Measurements from ENCODE around the gene SERTAD2.

The SERTAD2 gene

DNA sequence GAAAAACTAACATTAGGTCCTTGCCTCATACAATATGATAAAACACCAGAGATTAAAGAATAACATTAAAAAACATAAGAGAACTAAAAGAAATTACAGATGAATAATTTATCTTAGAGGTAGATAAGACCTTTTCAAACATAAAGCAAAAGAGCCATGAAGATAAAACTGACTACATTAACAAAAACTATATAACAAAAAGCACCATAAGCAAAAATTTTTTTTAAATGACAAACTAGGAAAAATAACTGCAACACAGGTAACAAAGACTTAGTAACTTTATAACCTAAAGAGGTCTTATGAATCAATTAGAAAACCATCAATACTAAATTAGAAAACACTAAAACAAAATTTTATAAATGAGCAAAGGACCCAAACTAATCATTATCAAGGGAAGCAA, 16.3 kb upstream of the SERTAD2 start:
- no peak for DNase-seq

DNA sequence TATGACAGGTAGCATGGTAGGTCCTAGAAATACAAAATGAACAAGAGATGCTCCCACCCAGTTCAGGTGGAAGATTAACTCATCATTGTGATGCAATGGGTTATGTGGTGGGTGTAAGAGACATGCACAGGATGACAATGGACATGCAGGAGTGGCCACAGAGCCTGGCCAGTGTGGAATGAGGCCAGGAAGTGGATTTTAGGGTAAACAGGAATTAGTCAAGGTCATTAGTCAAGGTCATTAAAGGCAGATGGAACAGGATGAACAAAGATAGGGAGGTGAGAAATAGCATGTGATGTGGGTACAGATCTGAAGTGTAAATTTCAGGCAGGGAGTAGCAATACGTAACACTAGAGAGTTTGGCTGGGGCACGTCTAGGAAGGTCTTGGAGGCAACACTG, 15.6 kb upstream of the SERTAD2 start:
- no peak for DNase-seq

DNA sequence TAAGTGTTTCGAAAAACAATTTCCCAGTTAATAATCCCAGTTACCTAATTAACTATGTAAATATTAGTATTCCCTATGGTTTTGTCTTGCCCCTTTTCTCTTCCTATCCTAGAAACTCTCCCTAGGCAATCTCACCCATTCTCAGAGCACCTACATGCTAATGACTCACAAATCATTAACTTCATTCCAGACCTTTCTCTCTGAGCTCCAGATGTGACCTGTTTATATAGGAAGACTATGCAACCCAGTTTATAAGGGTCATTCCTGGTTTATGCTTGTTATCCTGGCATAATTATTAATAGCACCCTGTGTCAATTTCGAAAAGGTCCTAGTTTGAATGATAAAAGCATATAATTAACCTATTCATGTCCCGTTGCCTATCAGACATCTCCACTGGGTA, 14.8 kb upstream of the SERTAD2 start:
- no peak for DNase-seq

DNA sequence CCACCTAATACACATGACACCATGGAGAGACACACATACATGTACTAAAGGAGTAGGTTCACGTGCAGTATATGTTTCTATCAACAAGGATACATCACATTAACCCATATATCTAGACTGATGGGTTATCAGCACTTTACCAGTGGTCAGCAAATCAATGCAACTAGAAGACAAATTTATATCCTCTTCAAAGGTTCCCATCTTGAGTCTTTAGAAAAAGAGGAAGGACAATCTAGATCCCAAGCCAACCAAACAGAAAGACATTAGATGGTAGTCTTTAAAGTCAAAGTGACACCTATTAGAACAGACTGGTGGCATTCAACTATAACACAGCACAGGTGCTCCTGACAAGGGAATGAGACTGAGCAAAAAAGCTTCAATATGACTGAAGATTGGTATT, 13.8 kb upstream of the SERTAD2 start:
- DNase-seq: no peak

DNA sequence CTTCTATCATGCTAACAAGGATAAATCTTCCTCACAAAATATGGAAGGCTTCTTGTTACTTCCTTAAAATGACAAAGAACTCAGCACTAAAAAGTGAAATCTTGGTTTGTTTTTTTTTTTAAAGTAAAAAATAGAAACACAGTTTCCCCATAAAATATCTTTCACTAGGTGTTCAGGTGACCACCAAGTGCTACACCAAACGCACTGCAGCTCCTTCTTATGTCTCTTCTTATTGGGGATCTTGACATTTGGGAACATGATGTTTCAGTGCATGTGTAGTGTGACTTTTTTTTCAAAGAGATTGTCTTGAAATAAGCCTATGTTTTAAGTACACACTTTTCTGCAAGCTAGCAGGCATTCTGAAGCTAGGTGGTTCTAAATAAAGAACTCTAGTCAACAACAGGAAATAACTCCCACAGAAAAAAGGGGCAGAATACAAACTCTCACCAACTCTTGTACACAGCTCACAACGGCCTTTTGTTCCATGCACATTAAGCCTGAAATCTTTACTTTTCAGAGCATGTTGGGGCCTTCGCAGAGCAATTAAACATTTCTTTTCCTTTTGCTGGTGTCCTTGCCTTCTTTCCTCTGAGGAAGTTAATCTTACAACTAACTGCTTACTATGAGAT, 13.2 kb upstream of the SERTAD2 start:
- no peak for DNase-seq

DNA sequence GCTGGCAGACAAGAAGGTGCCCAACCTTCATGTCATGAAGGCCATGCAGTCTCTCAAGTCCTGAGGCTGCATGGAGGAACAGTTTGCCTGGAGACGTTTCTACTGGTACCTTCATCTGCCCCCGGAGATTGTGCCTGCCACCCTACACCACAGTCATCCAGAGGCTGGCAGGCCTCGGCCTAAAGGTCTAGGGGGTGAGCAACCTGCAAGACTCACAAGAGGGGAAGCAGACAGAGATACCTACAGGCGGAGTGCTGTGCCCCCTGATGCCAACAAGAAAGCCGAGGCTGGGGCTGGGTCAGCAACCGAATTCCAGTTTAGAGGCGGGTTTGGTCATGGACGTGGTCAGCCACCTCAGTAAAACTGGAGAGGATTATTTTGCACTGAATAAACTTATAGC, 12.0 kb upstream of the SERTAD2 start:
- no peak for DNase-seq

DNA sequence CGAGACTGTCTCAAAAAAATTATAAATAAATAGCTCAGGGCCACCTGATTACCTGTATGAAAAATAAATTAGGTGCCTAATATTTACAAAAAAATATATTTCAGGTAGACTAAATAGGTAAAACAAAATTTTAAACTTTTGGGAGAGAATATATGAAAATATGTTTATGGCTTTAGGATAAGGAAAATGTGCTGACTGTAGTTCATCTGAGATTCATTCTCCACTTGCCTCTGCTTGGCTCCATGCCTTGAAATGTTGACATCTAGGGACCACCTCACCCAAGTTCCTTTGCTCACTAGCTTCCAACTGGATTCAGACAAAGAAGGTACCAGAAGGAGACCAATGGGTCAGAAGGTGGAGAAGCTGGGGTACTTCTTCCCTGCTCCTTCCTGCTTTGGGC, 9.7 kb upstream of the SERTAD2 start:
- DNase-seq: no peak

DNA sequence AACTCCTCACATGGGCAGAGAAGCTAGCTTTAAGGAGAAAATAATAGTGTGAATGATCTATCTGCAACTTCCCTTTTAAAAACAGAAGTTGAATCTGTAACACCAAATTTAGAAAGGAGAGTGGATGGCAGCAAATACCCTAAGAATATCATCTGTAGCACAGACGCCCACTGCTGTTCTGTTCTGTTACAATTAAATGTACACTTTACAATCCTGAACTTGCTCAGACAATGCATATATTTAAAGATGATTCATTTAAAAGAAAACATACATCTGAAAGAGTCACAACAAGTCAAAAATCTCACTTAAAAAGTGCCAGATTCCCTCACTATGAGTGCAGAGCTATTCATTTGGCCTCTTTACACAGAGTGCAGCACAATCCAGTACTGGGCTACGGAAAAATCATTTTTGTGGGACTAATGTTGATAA, 8.0 kb upstream of the SERTAD2 start:
- DNase-seq: no peak

DNA sequence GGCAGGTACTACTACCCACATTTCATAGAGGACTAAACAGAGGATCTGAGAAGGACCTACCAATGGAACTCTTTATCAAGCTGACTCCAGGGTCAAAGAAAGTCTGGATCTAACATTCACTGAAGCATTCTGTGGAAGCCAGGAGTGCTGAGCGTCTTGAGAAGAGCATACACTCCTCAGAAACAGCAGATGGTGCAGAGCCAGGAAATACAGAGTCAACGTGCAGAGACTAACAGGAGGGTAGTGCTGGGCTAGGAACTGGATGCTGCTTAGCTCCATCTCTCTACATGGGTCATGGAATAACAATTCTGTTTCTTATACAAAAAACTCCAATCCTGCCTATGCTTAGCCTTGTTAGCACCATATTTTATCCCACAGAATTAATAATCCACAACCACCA, 5.5 kb upstream of the SERTAD2 start:
- DNase-seq: no peak

DNA sequence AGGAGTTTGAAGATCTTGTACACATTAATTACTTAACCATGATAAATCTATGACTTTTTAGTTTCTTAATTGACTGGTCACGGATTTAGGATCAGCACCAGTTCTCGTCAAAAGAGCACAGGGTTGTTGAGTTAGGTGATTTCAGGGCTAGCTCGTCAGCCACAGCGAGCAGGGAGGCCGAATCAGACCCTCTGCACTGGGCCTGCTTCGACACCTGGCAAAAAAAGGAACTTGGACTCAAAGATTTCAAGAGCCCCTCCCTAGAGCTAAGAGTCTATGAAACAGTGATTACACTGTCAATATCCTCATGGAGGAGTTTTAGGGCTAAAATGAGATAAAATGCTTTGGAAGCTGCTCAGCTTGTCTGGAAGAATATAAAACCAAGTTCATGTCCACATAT, 4.6 kb upstream of the SERTAD2 start:
- DNase-seq: no peak

DNA sequence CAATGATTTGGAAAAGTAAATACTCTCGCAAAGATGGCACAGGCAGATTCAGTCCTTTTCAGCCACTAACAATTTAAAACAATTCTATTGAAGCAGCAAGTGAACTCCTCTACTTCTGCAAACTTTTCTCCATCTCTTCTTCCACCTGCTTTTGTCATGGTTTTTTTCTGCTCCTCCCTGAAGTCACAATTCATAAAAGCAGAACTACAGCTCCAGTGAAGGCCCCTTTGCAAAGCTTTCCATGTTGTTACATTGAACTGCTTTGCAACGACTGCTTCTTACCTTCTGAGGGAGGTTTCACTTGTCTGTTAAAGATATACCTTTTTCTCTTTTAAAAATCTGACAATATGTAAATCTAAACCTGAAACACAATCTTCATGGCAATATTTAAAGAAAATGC, 3.7 kb upstream of the SERTAD2 start:
- DNase-seq: no peak

DNA sequence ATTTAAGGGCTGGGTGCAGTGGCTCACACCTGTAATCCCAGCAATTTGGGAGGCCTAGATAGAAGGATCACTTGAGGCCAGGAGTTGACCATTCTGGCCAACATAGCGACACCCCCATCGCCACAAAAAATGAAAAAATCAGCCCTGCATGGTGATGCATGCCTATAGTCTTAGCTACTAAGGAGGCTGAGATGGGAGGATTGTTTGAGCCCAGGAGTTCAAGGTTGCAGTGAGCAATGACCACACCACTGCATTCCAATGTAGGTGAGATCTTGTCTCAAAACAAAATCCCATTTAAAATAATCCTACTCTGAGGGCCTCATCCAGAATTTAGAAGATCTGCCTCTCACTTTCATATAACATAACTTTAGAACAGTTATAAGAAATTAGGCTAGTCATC, 2.7 kb upstream of the SERTAD2 start:
- no peak for DNase-seq

DNA sequence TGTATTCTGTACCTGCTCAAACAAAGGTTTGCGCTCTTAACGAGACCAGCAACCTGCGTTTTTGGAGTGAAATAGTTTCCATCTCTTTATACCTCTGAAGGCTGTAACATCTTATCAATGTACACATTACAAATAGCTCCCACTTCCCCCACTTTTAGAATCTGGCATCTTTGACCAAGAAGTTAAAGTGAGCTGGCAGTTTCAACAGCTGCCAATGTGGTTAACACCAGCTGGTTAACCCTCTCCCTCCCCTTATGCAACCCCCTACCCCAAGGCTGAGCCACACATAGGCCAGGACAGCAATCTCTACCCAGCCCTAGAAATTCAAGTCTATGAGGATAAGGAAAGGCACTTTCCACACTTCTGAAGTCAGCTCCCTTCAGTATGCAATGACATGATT, 2.2 kb upstream of the SERTAD2 start:
- DNase-seq: no peak

DNA sequence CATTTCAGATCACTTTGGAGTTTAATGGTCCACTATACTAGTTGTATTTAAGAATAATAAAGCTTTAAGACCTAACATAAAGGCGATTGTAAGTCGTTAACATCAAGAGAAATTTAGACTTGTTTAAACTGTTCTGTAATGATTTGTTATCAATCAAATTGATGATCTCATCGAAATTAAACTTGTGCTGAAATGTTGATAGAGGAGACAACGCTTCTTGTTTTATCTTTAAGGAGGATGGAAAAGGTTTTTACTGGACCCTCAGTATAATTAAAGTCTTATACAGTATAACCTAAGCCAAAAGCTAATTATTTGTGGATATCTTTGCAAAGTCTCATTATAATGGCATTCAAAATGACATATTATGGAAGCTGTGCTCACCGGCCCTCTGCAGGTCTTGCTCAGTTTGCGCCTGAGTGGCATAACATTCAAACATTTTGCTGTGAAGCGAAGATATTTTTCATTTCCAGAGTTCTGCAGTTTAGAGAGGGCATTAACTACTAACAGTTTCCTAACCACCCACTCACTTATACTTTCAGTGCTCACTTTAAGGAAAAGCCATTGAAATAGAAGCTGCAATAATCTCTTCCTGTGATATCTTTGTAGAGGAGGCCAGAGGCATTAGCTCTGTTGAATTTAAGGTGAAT, 1.4 kb upstream of the SERTAD2 start:
- peak; percentile 14 for DNase-seq

DNA sequence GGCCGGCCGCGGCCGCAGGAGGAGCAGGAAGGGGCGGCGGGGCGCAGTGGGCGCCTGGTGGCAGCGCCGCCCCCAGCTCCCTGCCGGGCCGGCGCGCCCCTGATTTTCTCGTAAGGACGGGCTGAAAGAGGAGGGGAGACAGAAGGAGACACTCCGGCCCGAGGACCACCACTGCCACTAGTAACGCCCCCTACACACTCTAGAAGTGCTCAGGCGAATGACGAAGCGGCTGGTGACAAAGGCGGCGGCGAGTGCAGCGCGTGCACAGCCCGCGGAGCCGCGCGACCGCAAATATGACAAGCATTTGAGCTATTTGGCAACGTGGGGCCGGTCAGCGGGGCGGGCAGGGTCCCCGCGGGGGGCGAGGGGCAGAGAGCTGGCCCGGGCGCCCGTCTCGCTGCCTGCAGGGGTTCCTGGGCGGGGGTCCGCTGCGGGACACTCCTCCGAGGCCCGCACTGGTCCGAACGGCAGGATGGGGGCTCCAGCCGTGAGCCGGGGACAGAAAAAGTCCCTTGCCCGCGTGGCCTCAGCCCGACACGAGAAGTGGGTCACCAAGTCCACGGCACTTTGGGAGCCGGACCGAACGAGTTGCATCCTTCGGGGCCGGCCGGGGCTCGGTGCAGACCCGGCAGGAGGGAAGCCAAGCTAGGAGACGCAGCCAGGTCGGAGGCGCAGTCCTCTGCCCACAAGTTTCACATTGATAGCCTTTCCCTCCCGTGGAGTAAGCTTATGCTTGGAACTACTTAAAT, 524 bp upstream of the SERTAD2 start:
- peak; percentile 80 for DNase-seq

DNA sequence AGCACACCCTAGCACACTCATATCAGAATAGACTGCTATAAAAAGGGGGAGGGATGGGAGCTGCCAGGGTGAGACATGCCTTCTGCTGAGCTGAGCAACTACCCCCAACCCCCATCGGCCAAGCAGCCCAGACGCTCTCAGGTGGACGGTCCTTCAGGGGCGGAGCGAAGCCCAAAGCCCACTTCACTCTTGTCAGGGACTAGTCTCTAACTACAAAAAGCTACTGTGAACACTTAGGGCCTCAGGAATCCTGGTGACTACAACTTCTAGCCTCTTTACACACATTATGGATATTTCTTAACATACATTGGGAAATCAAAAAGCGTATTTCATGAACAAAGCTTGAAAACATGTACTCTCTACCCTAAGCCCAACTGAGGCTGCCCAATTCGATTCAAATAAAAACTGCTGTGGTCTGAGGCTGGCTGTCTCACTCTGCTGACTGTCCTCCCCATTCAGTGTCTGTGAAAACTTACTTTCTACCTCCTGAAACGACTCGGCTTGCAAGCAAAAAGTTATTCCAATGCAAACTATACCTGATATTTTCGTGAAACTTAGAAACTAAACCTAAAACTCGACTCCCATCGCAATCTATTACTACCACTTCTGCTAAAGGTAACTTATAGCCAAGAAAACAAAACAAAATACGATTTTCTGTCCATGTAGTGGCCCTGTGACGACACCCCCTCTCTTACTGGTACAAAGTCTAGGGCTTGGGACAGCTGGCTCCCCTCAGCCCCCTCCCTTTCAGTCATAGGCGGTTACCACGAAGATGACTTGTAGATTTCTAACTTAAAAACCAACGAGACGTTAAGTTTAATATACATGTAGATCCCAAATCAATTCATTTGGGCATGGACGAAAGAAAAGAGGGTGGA, 1.2 kb downstream of the SERTAD2 start:
- peak; percentile 44 for DNase-seq

DNA sequence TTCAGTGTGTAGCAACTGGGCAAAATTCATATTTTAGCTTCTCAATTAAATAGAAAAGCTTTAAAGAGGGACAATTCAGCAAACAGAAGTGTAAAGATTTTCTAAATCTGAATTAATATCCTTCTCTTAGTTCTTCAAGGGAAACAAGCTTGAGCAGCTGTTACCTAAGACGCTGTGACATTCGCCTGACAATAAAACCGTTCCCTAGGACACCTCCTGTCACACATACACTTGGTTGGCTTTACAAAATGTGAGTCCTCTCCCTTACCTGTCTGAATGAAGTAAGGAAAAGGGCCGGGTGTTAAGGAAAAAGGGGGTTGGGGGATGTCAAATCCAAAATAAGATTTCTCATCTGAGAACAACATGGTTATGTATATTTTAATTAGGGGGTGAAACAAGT, 2.1 kb downstream of the SERTAD2 start:
- peak; percentile 6 for DNase-seq

DNA sequence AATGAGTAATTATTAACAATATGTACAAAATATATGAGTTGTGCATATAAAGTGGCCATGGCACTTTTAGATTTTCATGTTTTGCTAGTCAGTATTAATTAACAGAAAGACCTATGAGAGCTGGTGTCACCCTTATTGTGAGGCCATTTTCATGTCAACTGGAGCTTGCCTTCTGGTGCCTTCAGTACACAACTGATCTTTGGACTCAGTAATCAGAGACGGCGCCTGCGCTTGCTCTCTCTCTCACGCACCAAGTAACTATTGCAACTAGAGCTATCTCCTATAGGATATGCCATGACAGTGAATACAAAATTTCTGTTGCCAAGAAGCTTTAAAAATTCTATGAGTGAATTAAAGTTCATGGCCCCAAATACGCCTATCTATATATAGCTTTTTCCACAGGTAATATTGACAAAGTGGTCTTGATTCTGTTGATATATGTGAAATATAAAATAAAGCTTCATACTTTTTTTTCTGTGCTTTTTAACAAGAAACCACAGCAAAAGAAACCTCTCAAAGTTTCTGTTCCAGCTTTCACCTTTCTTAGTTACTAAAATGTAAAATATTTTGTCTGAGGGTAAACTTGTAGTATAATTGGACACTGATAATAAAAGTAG, 2.9 kb downstream of the SERTAD2 start:
- peak; percentile 13 for DNase-seq

DNA sequence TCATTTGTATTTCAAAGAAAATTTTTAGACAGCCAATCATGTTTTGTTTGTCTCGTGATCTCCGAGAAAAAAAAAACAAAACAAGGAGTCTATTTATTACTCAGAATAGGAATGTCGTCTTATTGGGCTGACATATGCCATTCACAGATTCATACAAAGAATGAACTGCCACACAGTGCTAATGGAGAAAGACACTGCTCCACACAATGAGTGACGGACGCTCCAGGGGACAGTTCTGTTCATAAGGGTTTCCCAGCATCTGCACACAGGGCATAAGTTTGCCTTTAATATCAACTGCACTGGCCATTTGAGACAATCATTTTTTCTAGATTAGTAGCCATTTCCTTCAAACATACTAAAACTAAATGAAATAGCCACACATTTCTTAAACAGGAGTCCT, 3.4 kb downstream of the SERTAD2 start:
- no peak for DNase-seq

DNA sequence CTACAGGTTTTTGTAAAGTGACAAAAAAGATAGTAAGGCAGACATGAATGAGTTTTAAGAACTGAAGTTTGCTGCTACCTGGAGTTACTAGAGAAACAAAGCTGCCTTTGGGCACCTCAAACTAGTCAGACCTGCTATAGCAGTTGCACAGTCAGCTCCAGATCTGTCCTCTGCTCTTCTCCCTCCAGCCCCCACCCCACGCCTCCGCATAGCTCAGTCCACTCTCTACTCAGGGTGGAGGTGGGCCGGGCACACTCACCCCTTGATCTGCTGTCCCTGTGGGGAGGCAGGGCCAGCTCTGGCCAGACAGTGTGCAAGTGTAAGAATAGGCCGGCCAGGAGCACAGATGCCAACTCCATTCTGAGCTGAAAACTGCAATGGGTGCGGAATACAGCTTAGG, 4.1 kb downstream of the SERTAD2 start:
- DNase-seq: no peak

DNA sequence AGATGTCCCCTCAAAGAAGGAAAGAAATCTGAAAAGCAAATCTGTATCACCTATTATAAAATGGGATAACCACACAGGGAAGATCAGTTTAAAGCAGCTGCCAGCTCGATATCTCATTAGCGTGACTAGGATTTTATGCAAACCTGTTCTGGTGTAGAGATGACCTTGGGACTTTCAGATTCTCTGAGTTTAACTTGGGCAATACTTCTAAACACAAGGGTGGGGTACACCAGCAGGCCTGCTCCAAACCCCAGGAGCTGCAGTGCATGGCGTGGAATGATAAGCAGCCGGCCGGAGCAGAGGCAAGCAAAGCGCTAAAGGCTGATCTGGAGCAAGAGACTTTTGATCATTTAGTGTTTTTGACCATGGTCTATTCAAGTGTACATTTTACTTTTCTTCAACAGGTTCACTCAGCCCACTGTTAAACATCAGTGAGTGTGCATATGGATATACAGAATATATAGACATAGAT, 4.7 kb downstream of the SERTAD2 start:
- DNase-seq: no peak

DNA sequence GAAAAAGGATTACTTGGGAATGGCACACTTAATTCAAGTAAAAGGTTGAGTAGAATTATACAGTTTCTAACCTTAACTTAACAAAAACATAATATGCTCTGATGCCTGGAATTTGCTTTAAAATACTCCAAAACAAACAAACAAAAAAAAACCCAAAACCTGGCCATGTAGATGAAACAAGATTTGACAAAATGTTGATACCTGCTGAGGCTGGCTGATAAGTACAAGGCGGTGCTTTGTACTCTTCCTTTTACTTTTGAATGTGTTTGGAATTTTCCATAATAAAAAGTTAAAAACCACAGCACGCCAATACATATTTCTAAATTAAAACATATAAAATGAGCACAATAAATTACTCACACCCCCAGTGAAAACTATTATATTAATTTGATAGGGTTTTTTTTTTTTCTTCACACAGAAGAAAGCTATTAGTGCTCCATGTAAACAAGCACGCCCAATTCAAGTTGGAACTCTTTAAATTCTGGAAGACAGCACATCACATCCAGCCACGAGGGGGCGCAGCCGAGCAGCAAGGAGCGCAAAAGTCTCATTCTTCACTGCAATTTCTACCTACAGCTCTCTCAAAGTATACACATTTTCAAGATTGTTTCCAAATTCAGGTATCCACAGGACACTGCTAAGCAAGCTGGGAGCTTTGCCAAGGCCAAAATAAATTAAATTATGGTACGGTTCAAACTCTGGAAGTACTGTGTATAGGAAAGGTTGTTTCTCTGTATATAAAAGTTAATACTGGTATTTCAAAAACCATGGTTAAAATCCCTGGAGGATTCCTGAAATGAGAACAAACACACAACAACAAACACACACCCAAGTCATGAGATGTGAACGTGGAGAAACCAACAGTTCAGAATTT, 7.5 kb downstream of the SERTAD2 start:
- DNase-seq: peak; percentile 68
